GM23338 (cell line): ENCODE data around the gene AP4S1. TPM values are rescaled to one million over a fixed set of nuclear protein-coding genes. Genes with fewer than 3 reads are reported as not detected.
A peak's percentile ranks its signal among the peaks of the same experiment; 100 is the strongest.

Experiments used
- ATAC-seq: fragments of 200-7000 bp; cut with Tn5 transposase; 3 replicates; pipeline ENCODE4 v1.9.1; 2020
- DNase-seq: peaks from one replicate; pipeline ENCODE4 v3.0.0-alpha.2; 2015; ENCODE audit warnings: low spot score
- H2AFZ ChIP-seq: fragments of 200-600 bp; sonication (generic); 2 replicates; pipeline ENCODE4 v1.8.0; 2016; ENCODE audit warnings: antibody characterized with exemption, mild to moderate bottlenecking, moderate library complexity
- H3F3A ChIP-seq: fragments of 200-600 bp; sonication (generic); replicated peaks from 2 replicates; pipeline ENCODE4 v1.8.0; 2017; ENCODE audit warnings: antibody characterized with exemption, mixed run types, low read depth
- H3K27ac ChIP-seq: fragments of 200-600 bp; sonication (generic); 2 replicates; pipeline ENCODE4 v1.6.1; 2016; ENCODE audit warnings: low read depth
- H3K27me3 ChIP-seq: fragments of 200-600 bp; sonication (generic); 2 replicates; pipeline ENCODE4 v1.8.0; 2016; ENCODE audit warnings: mild to moderate bottlenecking, mixed run types, moderate library complexity; ENCODE audit not compliant: insufficient read depth
- H3K36me3 ChIP-seq: fragments of 200-600 bp; sonication (generic); 2 replicates; pipeline ENCODE4 v1.8.0; 2016; ENCODE audit warnings: mild to moderate bottlenecking; ENCODE audit not compliant: insufficient read depth
- H3K4me1 ChIP-seq: fragments of 200-600 bp; sonication (generic); 2 replicates; pipeline ENCODE4 v1.8.0; 2016; ENCODE audit warnings: mild to moderate bottlenecking, moderate library complexity; ENCODE audit not compliant: insufficient read depth
- H3K4me2 ChIP-seq: fragments of 200-600 bp; sonication (generic); 2 replicates; pipeline ENCODE4 v1.7.1; 2017; ENCODE audit warnings: mixed run types
- H3K4me3 ChIP-seq: fragments of 200-600 bp; sonication (generic); 2 replicates; pipeline ENCODE4 v1.6.1; 2016; ENCODE audit warnings: mixed run types
- H3K79me2 ChIP-seq: fragments of 200-600 bp; sonication (generic); replicated peaks from 2 replicates; pipeline ENCODE4 v1.8.0; 2017; ENCODE audit warnings: mild to moderate bottlenecking; ENCODE audit not compliant: insufficient read depth
- H3K9me2 ChIP-seq: fragments of 200-600 bp; sonication (generic); 2 replicates; pipeline ENCODE4 v1.8.0; 2017; ENCODE audit not compliant: insufficient read depth
- H4K20me1 ChIP-seq: fragments of 200-600 bp; sonication (generic); replicated peaks from 2 replicates; pipeline ENCODE4 v1.8.0; 2017; ENCODE audit warnings: mild to moderate bottlenecking; ENCODE audit not compliant: insufficient read depth
- H3K27ac Mint-ChIP-seq: 2 replicates; pipeline ENCODE4 v1.8.0; 2020; ENCODE audit warnings: inconsistent platforms, mild to moderate bottlenecking, moderate library complexity, mixed read lengths
- H3K27me3 Mint-ChIP-seq: 3 replicates; pipeline ENCODE4 v1.8.0; 2022; ENCODE audit warnings: low read depth, mild to moderate bottlenecking, moderate library complexity, mixed read lengths, inconsistent platforms; ENCODE audit not compliant: insufficient read depth, poor library complexity
- H3K36me3 Mint-ChIP-seq: 3 replicates; pipeline ENCODE4 v1.8.0; 2021; ENCODE audit warnings: low read depth, mild to moderate bottlenecking, inconsistent platforms, moderate library complexity, mixed read lengths
- H3K4me1 Mint-ChIP-seq: 3 replicates; pipeline ENCODE4 v1.8.0; 2020; ENCODE audit warnings: mild to moderate bottlenecking, inconsistent platforms, mixed read lengths
- H3K4me3 Mint-ChIP-seq: 3 replicates; pipeline ENCODE4 v1.8.0; 2021; ENCODE audit warnings: moderate library complexity, mild to moderate bottlenecking, inconsistent platforms, mixed read lengths
- H3K9me3 Mint-ChIP-seq: 3 replicates; pipeline ENCODE4 v1.8.0; 2020; ENCODE audit warnings: moderate library complexity, mild to moderate bottlenecking, inconsistent platforms, mixed read lengths
- CREB1 ChIP-seq: fragments of 250-450 bp; sonication (Bioruptor Pico); IDR thresholded peaks from 2 replicates; pipeline ENCODE4 v1.5.0; 2020; ENCODE audit warnings: low read depth, mild to moderate bottlenecking, moderate library complexity
- JUNB ChIP-seq: IDR thresholded peaks from one replicate; pipeline ENCODE4 v1.6.1; 2016; ENCODE audit warnings: antibody characterized with exemption; ENCODE audit not compliant: unreplicated experiment
- NANOG ChIP-seq: IDR thresholded peaks from 2 replicates; pipeline ENCODE4 v1.6.1; 2016; ENCODE audit warnings: antibody characterized with exemption, borderline replicate concordance
- POLR2AphosphoS5 ChIP-seq: IDR thresholded peaks from 2 replicates; pipeline ENCODE4 v1.6.1; 2016; ENCODE audit warnings: antibody characterized with exemption, low read depth
- ZNF114 ChIP-seq: fragments of 250-450 bp; sonication (Bioruptor Pico); IDR thresholded peaks from 2 replicates; pipeline ENCODE4 v1.5.0; 2020; ENCODE audit warnings: mild to moderate bottlenecking, moderate library complexity
- ZNF331 ChIP-seq: fragments of 250-450 bp; sonication (Bioruptor Pico); IDR thresholded peaks from 2 replicates; pipeline ENCODE4 v1.5.0; 2020; ENCODE audit warnings: low read depth, mild to moderate bottlenecking, moderate library complexity
- polyA plus RNA-seq: library from polyadenylated mRNA; unstranded; fragments of >200 nt; fragmentation: Nextera tagmentation; extraction: Ambion mirVana; gene quantifications from 2 replicates; pipeline ENCODE4 v1.2.1, GENCODE V29; 2016
- total RNA-seq: library from RNA; depleted of rRNA; stranded (reverse); fragments of >200 nt; shearing (Covaris generic); gene quantifications from 2 replicates; pipeline ENCODE4 v1.2.3, GENCODE V29; 2014
- TF ChIP-seq, protein P1 (sequence below): IDR thresholded peaks from one replicate; pipeline ENCODE4 v1.6.1; 2018; ENCODE audit warnings: antibody characterized with exemption; ENCODE audit not compliant: unreplicated experiment
- TF ChIP-seq, protein P2 (sequence below), 2 experiments: fragments of 200-600 bp in 1 of 2; sonication (generic) in 1 of 2; conservative IDR thresholded peaks; 2 replicates each; pipeline versions ENCODE4 v1.5.1 to v1.6.1; 2016 to 2017; ENCODE audit warnings: antibody characterized with exemption in 2 of 2, low read depth in 2 of 2, mild to moderate bottlenecking in 2 of 2, moderate library complexity in 1 of 2

The AP4S1 gene
- total and polyA plus RNA-seq, 2 experiments from 2014 or later: 13.4 to 15.7 TPM

DNA sequence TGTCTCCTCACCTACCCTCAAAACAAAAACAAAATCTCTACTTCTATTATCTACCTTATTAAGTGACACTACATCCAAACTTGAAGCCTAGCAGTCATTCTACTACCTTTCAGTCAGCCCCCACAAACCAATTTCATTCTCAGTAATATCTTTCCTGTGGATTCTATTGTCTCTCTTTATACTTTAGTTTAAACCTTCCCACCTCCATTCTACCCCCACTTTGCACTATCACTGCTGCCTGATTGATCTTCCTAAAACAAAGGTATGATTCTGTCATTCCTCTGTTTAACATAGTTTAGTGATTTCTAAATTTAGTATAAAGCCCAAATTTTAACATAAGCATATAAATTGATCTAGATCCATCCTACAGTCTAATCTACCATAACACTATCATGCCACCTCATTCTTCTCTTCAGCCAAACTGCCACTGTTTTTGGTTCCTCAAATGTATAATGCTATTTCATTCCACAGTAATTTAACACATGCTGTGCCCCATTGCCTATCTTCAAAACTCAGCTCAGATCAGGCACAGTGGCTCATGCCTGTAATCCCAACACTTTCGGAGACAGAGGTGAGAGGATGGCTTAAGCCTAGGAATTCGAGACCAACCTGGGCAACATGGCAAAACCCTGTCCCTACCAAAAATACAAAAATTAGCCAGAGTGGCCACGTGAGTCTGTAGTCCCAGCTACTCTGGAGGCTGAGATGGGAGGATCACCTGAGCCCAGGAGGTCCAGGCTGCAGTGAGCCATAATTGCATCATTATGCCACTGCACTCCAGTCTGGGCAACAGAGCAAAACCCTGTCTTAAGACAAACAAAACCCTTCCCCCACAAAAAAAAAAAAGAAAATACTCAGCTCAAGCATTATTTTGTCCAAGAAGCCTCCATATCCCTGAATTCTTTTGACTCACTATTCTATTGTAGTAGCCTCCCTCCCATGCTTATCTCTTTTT, 3.8 kb downstream of the AP4S1 start (continued):
- TF ChIP-seq POLR2AphosphoS5 (no peak), ZNF114 (CRISPR knock-in tag) (no peak), JUNB (no peak), ZNF331 (no peak), NANOG (no peak), CREB1 (CRISPR knock-in tag) (no peak)
- TF ChIP-seq, protein P1, sequence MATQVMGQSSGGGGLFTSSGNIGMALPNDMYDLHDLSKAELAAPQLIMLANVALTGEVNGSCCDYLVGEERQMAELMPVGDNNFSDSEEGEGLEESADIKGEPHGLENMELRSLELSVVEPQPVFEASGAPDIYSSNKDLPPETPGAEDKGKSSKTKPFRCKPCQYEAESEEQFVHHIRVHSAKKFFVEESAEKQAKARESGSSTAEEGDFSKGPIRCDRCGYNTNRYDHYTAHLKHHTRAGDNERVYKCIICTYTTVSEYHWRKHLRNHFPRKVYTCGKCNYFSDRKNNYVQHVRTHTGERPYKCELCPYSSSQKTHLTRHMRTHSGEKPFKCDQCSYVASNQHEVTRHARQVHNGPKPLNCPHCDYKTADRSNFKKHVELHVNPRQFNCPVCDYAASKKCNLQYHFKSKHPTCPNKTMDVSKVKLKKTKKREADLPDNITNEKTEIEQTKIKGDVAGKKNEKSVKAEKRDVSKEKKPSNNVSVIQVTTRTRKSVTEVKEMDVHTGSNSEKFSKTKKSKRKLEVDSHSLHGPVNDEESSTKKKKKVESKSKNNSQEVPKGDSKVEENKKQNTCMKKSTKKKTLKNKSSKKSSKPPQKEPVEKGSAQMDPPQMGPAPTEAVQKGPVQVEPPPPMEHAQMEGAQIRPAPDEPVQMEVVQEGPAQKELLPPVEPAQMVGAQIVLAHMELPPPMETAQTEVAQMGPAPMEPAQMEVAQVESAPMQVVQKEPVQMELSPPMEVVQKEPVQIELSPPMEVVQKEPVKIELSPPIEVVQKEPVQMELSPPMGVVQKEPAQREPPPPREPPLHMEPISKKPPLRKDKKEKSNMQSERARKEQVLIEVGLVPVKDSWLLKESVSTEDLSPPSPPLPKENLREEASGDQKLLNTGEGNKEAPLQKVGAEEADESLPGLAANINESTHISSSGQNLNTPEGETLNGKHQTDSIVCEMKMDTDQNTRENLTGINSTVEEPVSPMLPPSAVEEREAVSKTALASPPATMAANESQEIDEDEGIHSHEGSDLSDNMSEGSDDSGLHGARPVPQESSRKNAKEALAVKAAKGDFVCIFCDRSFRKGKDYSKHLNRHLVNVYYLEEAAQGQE: no peak

DNA sequence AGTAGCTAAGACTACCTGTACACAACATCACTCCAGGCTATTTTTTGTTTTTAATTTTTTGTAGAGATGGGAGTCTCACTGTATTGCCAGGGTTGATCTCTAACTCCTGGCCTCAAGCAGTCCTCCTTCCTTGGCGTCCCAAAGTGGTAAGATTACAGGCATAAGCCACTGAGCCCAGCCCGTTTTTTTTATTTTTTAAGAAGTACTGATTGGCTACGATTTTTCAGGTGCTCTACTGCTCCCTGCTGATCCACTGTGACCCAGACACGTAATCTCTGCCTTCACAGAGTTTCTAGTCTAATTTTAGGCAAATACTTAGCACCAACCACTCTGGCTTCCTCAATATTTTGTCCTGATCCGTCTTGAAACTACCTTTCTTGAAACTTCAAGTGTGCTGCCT, 5.0 kb downstream of the AP4S1 start:
- Histone ChIP-seq H3F3A (peaks cover 11% of the 10 kb centered on the region), H3K4me1 (peaks cover 5% of the 10 kb centered on the region; the same call in 1 of the 2 replicates), H3K36me3 (no peaks in the 10 kb centered on the region), H3K4me2 (no peak overlapping the region), H3K27ac (no peak overlapping the region), H3K79me2 (peaks cover 48% of the 10 kb centered on the region), H3K27me3 (no peaks in the 10 kb centered on the region), H3K9me2 (no peaks in the 10 kb centered on the region), H4K20me1 (no peaks in the 10 kb centered on the region), H2AFZ (no peak overlapping the region), H3K4me3 (no peak overlapping the region)
- Mint-ChIP-seq H3K9me3 (no peaks in the 10 kb centered on the region; the same call in 2 of the 3 replicates), H3K4me1 (peaks cover 14% of the 10 kb centered on the region), H3K4me3 (no peak overlapping the region), H3K27me3 (peaks cover 4% of the 10 kb centered on the region), H3K27ac (no peak overlapping the region), H3K36me3 (no peaks in the 10 kb centered on the region; the same call in 2 of the 3 replicates)
- no peak for DNase-seq
- no peak for ATAC-seq
- TF ChIP-seq, protein P1: no peak
- TF ChIP-seq, protein P2, sequence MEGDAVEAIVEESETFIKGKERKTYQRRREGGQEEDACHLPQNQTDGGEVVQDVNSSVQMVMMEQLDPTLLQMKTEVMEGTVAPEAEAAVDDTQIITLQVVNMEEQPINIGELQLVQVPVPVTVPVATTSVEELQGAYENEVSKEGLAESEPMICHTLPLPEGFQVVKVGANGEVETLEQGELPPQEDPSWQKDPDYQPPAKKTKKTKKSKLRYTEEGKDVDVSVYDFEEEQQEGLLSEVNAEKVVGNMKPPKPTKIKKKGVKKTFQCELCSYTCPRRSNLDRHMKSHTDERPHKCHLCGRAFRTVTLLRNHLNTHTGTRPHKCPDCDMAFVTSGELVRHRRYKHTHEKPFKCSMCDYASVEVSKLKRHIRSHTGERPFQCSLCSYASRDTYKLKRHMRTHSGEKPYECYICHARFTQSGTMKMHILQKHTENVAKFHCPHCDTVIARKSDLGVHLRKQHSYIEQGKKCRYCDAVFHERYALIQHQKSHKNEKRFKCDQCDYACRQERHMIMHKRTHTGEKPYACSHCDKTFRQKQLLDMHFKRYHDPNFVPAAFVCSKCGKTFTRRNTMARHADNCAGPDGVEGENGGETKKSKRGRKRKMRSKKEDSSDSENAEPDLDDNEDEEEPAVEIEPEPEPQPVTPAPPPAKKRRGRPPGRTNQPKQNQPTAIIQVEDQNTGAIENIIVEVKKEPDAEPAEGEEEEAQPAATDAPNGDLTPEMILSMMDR (conservative IDR thresholded peaks at IDR 0.05; ENCODE audit: low read depth in 2 of 2): peak in 1 of 2 experiments; percentile 30; a peak in 1 of 4 replicates
